GM23338 (cell line): ENCODE measurements around the gene GJC2.

ENCODE experiments used
- EZH2 ChIP-seq: fragments of 200-600 bp; sonication (generic); IDR thresholded peaks from one replicate; pipeline ENCODE4 v1.8.0; 2017; ENCODE audit warnings: antibody characterized with exemption, mild to moderate bottlenecking, low read depth; ENCODE audit not compliant: unreplicated experiment
- EZH2phosphoT487 ChIP-seq: fragments of 200-600 bp; sonication (generic); IDR thresholded peaks from one replicate; pipeline ENCODE4 v1.8.1; 2018; ENCODE audit warnings: antibody characterized with exemption; ENCODE audit not compliant: unreplicated experiment
- POLR2AphosphoS5 ChIP-seq: IDR thresholded peaks from 2 replicates; pipeline ENCODE4 v1.6.1; 2016; ENCODE audit warnings: antibody characterized with exemption, low read depth
- TF ChIP-seq, protein P1 (sequence below), 2 experiments: fragments of 200-600 bp in 1 of 2; sonication (generic) in 1 of 2; conservative IDR thresholded peaks; 2 replicates each; pipeline versions ENCODE4 v1.5.1 to v1.6.1; 2016 to 2017; ENCODE audit warnings: antibody characterized with exemption in 2 of 2, low read depth in 2 of 2, mild to moderate bottlenecking in 2 of 2, moderate library complexity in 1 of 2

- TF ChIP-seq POLR2AphosphoS5 (peak; percentile 63), EZH2 (no peak), EZH2phosphoT487 (no peak)
- TF ChIP-seq, protein P1, sequence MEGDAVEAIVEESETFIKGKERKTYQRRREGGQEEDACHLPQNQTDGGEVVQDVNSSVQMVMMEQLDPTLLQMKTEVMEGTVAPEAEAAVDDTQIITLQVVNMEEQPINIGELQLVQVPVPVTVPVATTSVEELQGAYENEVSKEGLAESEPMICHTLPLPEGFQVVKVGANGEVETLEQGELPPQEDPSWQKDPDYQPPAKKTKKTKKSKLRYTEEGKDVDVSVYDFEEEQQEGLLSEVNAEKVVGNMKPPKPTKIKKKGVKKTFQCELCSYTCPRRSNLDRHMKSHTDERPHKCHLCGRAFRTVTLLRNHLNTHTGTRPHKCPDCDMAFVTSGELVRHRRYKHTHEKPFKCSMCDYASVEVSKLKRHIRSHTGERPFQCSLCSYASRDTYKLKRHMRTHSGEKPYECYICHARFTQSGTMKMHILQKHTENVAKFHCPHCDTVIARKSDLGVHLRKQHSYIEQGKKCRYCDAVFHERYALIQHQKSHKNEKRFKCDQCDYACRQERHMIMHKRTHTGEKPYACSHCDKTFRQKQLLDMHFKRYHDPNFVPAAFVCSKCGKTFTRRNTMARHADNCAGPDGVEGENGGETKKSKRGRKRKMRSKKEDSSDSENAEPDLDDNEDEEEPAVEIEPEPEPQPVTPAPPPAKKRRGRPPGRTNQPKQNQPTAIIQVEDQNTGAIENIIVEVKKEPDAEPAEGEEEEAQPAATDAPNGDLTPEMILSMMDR (conservative IDR thresholded peaks at IDR 0.05; ENCODE audit: low read depth in 2 of 2): no peak; a peak in 1 of 4 replicates
Observed at GRCh38 chr1:228139931-228140723, 9.6 kb upstream of the GJC2 start, which contains the start of gene GUK1.
